Measurements from ENCODE around the gene DTNB.

GRCh38 chr2:25505182-25505581 lies 168.2 kb downstream of the DTNB start:
- TF ChIP-seq, protein P1, sequence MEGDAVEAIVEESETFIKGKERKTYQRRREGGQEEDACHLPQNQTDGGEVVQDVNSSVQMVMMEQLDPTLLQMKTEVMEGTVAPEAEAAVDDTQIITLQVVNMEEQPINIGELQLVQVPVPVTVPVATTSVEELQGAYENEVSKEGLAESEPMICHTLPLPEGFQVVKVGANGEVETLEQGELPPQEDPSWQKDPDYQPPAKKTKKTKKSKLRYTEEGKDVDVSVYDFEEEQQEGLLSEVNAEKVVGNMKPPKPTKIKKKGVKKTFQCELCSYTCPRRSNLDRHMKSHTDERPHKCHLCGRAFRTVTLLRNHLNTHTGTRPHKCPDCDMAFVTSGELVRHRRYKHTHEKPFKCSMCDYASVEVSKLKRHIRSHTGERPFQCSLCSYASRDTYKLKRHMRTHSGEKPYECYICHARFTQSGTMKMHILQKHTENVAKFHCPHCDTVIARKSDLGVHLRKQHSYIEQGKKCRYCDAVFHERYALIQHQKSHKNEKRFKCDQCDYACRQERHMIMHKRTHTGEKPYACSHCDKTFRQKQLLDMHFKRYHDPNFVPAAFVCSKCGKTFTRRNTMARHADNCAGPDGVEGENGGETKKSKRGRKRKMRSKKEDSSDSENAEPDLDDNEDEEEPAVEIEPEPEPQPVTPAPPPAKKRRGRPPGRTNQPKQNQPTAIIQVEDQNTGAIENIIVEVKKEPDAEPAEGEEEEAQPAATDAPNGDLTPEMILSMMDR (IDR thresholded peaks at IDR 0.05; ENCODE audit: low read depth, low read length) = no peak
- TF ChIP-seq EZH2phosphoT487 (IDR thresholded peaks at IDR 0.05; ENCODE audit: low read depth) = no peak
